Activated T-helper 2 cell treated with anti-CD3 and anti-CD28 coated beads, Interferon-gamma antibody, Interleukin-2, Interleukin-4, amounts not matched to agents 10 μg/mL and 5 μg/mL and 100 μg/mL, durations not matched to agents 14 hours and 24 hours and 36 hours (primary cell): ENCODE measurements around the gene PCNX3. TPM values are rescaled to one million over a fixed set of nuclear protein-coding genes. Genes with fewer than 3 reads are reported as not detected.
"Not testable (repeated sequence)": the region's sequence is repeated elsewhere in the genome, so short reads cannot be mapped to it uniquely, and the experiment has no call there.

Experiments
- DNase-seq: peaks from one replicate; pipeline ENCODE4 v3.0.0; 2021; ENCODE audit warnings: low spot score
- H3K27ac Mint-ChIP-seq: one replicate; pipeline ENCODE4 v1.8.0; 2021; ENCODE audit warnings: mixed read lengths
- H3K27me3 Mint-ChIP-seq: one replicate; pipeline ENCODE4 v1.8.0; 2021; ENCODE audit warnings: low read depth, mixed read lengths
- H3K36me3 Mint-ChIP-seq: one replicate; pipeline ENCODE4 v1.8.0; 2021; ENCODE audit warnings: low read depth, mixed read lengths
- H3K4me1 Mint-ChIP-seq: one replicate; pipeline ENCODE4 v1.8.0; 2021; ENCODE audit warnings: low read depth, mixed read lengths
- H3K4me3 Mint-ChIP-seq: one replicate; pipeline ENCODE4 v1.8.0; 2021; ENCODE audit warnings: low read depth, mild to moderate bottlenecking, moderate library complexity, mixed read lengths
- H3K9me3 Mint-ChIP-seq: one replicate; pipeline ENCODE4 v1.8.0; 2021; ENCODE audit warnings: mixed read lengths
- intact Hi-C: fragments of 100-400 bp; cut with micrococcal nuclease; formaldehyde crosslinking; loops from one replicate; pipeline ENCODE4 v1.15.1; 2023
- total RNA-seq: library from RNA; stranded (reverse); gene quantifications from 2 replicates; pipeline ENCODE4 v1.2.3, GENCODE V29; 2022

PCNX3 gene
- total RNA-seq, 1 donor from 2014 or later, result 43.6 TPM

DNA sequence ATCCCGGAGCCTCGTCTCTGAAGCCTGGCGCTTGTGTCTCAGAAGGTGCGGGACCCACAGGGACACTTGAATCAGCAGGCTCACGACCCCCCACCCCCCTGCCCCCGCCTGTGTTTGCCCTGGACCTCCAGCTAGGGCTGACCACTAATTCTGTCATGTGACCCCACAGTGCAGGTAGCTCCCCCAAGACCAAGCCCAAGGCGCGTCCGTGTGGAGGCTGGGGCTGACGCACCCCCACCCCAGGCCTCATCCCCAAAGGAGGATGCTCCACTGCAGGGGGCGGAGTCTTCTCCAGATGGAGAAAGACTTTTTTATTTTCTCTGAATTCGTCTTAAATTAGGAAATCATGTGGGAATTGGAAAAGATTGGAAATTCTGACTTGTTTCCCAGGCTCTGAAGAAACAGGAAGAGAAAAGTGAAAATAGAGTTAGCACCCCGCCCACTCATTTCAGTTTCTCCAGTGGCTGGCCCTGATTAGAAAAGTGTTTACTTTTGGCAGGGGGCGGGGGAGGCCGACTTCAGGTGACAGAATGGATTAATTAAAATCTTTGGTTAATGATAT is 48.1 kb downstream of the PCNX3 start:
- Mint-ChIP-seq H3K27ac (peak overlapping the region; percentile 92), H3K4me3 (peak overlapping the region; percentile 86), H3K9me3 (no peaks in the 10 kb centered on the region), H3K36me3 (peaks cover 28% of the 10 kb centered on the region), H3K4me1 (peaks cover 19% of the 10 kb centered on the region), H3K27me3 (no peaks in the 10 kb centered on the region)
- intact Hi-C loops, result loop anchor here (2.0 kb wide), 2 partner anchors 49 to 195 kb away; partner anchors contain the start of genes CFL1, MAP3K11 and PCNX3
- no peak for DNase-seq

DNA sequence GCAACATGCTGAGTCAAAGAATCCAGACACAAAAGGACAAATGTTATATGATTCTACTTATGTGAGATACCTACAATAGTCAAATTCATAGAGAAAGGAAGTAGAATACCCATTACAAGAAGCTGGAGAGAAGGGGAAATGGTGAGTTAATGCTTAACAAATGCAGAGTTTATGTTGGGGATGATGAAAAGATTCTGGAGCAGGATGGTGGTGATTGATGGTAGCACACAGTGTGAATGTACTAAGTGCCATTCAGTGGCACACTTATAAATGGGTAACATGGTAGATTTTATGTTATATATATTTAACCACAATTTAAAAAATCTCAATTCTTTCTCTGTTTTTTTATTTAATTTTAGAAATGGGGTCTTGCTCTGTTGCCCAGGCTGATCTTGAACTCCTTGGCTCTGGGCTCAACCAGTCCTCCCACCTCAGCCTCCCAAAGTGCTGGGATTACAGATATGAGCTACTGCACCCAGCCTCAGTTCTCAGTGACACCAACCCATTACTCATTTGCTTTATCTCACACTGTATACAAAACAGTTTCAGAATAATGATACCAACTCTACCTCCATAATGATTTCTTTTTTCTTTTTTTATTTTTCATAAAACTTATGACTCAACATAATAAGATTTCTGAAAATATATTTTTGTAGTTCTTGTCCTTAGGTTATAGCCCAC is 56.7 kb downstream of the PCNX3 start:
- intact Hi-C loops, result no loop called here
- peaks cover 2% of the 10 kb centered on the region for H3K4me1 Mint-ChIP-seq

GRCh38 chr11:65672982-65673381 is 57.4 kb downstream of the PCNX3 start:
- H3K27me3 Mint-ChIP-seq, result no peaks in the 10 kb centered on the region
- DNase-seq, result no peak
- no peak overlapping the region for H3K4me3 Mint-ChIP-seq
- H3K27ac Mint-ChIP-seq, result no peak overlapping the region
- peaks cover 2% of the 10 kb centered on the region for H3K4me1 Mint-ChIP-seq
- intact Hi-C loops, result no loop called here
- H3K9me3 Mint-ChIP-seq, result no peaks in the 10 kb centered on the region
- H3K36me3 Mint-ChIP-seq, result no peaks in the 10 kb centered on the region

More for the DNA sequence above, 56.7 kb downstream of the PCNX3 start:
- DNase-seq, result no peak
- H3K36me3 Mint-ChIP-seq, result no peaks in the 10 kb centered on the region
- no peaks in the 10 kb centered on the region for H3K9me3 Mint-ChIP-seq
- H3K4me3 Mint-ChIP-seq, result no peak overlapping the region
- no peak overlapping the region for H3K27ac Mint-ChIP-seq
- H3K27me3 Mint-ChIP-seq, result no peaks in the 10 kb centered on the region

GRCh38 chr11:65680192-65680743 is 64.7 kb downstream of the PCNX3 start:
- H3K4me3 Mint-ChIP-seq, result no peak overlapping the region
- no peaks in the 10 kb centered on the region for H3K4me1 Mint-ChIP-seq
- H3K9me3 Mint-ChIP-seq, result no peaks in the 10 kb centered on the region
- DNase-seq, result no peak
- no peaks in the 10 kb centered on the region for H3K36me3 Mint-ChIP-seq
- intact Hi-C loops, result no loop called here
- H3K27ac Mint-ChIP-seq, result no peak overlapping the region
- peaks cover 12% of the 10 kb centered on the region for H3K27me3 Mint-ChIP-seq

DNA sequence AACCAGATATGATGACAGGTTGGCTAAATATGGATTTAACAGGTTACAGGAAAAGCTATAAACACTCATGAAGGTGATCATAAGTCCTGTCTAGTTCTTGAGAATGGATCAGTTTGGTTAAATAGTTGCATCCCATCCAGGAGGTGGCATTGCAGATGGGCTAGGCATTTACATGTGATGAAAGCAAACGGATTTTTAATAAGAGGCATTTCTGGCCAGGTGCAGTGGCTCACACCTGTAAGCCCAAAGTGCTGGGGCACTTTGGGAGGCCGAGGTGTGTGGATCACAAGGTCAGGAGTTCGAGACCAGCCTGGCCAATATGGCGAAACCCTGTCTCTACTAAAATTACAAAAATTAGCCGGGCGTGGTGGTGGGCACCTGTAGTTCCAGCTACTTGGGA is 67.9 kb downstream of the PCNX3 start:
- H3K4me3 Mint-ChIP-seq, DNase-seq, intact Hi-C loops: not testable (repeated sequence)

GRCh38 chr11:65685981-65686380 is 70.4 kb downstream of the PCNX3 start:
- intact Hi-C loops, result no loop called here
- Mint-ChIP-seq H3K27me3 (peaks cover 12% of the 10 kb centered on the region), H3K9me3 (no peaks in the 10 kb centered on the region), H3K4me3 (no peak overlapping the region), H3K36me3 (no peaks in the 10 kb centered on the region), H3K4me1 (no peaks in the 10 kb centered on the region), H3K27ac (no peak overlapping the region)
- no peak for DNase-seq

More for the DNA sequence above, 67.9 kb downstream of the PCNX3 start:
- not testable (repeated sequence) for H3K4me1 Mint-ChIP-seq, H3K9me3 Mint-ChIP-seq, H3K27ac Mint-ChIP-seq, H3K36me3 Mint-ChIP-seq
- H3K27me3 Mint-ChIP-seq, result peaks cover 12% of the 10 kb centered on the region

Other genes with a start within 250 kb of the PCNX3 start
- gene SLC25A45, start 233.1 kb upstream of the PCNX3 start, total RNA-seq, result 14.6 and 16.3 TPM in 2 replicates
- gene FRMD8, start 229.1 kb upstream of the PCNX3 start, total RNA-seq, result 39.7 and 39.8 TPM in 2 replicates
- 422 and 430 TPM in 2 replicates for gene NEAT1, start 193.0 kb upstream of the PCNX3 start, total RNA-seq
- 4,338 and 4,347 TPM in 2 replicates for gene MALAT1, start 116.7 kb upstream of the PCNX3 start, total RNA-seq
- gene SCYL1, start 90.7 kb upstream of the PCNX3 start, total RNA-seq, result 94.4 and 95.8 TPM in 2 replicates
- gene LTBP3, start 57.4 kb upstream of the PCNX3 start, total RNA-seq, result 85.3 and 86.4 TPM in 2 replicates
- gene ZNRD2, start 45.3 kb upstream of the PCNX3 start, total RNA-seq, result 63.6 and 63.8 TPM in 2 replicates
- gene FAM89B, start 43.2 kb upstream of the PCNX3 start, total RNA-seq, result 31.5 and 32.0 TPM in 2 replicates
- gene EHBP1L1, start 39.7 kb upstream of the PCNX3 start, total RNA-seq, result 163 and 168 TPM in 2 replicates
- 0.78 and 2.0 TPM in 2 replicates for gene KCNK7, start 20.0 kb upstream of the PCNX3 start, total RNA-seq
- 84.6 and 88.6 TPM in 2 replicates for gene MAP3K11, start 1.6 kb upstream of the PCNX3 start, total RNA-seq
- 128 and 135 TPM in 2 replicates for gene SIPA1, start 22.3 kb downstream of the PCNX3 start, total RNA-seq
- gene RELA, start 47.1 kb downstream of the PCNX3 start, total RNA-seq, result 86.9 and 89.3 TPM in 2 replicates
- gene KAT5, start 96.5 kb downstream of the PCNX3 start, total RNA-seq, result 76.3 and 79.4 TPM in 2 replicates
- 85.0 and 94.0 TPM in 2 replicates for gene RNASEH2C, start 105.0 kb downstream of the PCNX3 start, total RNA-seq
- 24.6 and 24.9 TPM in 2 replicates for gene AP5B1, start 165.2 kb downstream of the PCNX3 start, total RNA-seq
- 0.16 TPM in 2 replicates for gene OVOL1, start 171.3 kb downstream of the PCNX3 start, total RNA-seq
- gene SNX32, start 218.2 kb downstream of the PCNX3 start, total RNA-seq, result 0.64 and 0.96 TPM in 2 replicates
- 1,155 and 1,184 TPM in 2 replicates for gene CFL1, start 242.4 kb downstream of the PCNX3 start, total RNA-seq
- gene MUS81, start 244.7 kb downstream of the PCNX3 start, total RNA-seq, result 84.9 and 90.5 TPM in 2 replicates